Spleen (tissue), 11 donors: Measurements from ENCODE around the gene IL18R1. TPM values are rescaled to one million over a fixed set of nuclear protein-coding genes. Genes with fewer than 3 reads are reported as not detected.

Source experiments
- DNase-seq: peaks from one replicate; pipeline ENCODE4 v3.0.0-alpha.2; 2020
- H3K27ac ChIP-seq, 8 donors: fragments of 200-600 bp; sonication (generic) in 7 of 8; 1 replicate in 4 of 8; 2 replicates in 4 of 8; pipeline versions ENCODE4 v1.5.0 to v1.8.0; 2016 to 2021; ENCODE audit warnings: inconsistent platforms in 4 of 8, mild to moderate bottlenecking in 4 of 8, moderate library complexity in 1 of 8
- H3K27me3 ChIP-seq, 7 donors: fragments of 200-600 bp; sonication (generic) in 6 of 7; replicated peaks in 1 of 7; 1 replicate in 4 of 7; 2 replicates in 3 of 7; pipeline versions ENCODE4 v1.5.0 to v1.8.0; 2016 to 2021; ENCODE audit warnings: inconsistent platforms in 3 of 7, mild to moderate bottlenecking in 1 of 7
- H3K36me3 ChIP-seq, 6 donors: fragments of 200-600 bp; sonication (generic) in 5 of 6; 1 replicate in 4 of 6; 2 replicates in 2 of 6; pipeline versions ENCODE4 v1.5.0 to v1.8.0; 2016 to 2021; ENCODE audit warnings: inconsistent platforms in 2 of 6
- H3K4me1 ChIP-seq, 6 donors: fragments of 200-600 bp; sonication (generic) in 5 of 6; 1 replicate in 3 of 6; 2 replicates in 3 of 6; pipeline versions ENCODE4 v1.5.0 to v1.8.0; 2016 to 2021; ENCODE audit warnings: inconsistent platforms in 3 of 6
- H3K4me3 ChIP-seq, 8 donors: fragments of 200-600 bp; sonication (generic) in 7 of 8; 1 replicate in 4 of 8; 2 replicates in 4 of 8; pipeline versions ENCODE4 v1.5.0 to v1.8.0; 2016 to 2021; ENCODE audit warnings: inconsistent platforms in 4 of 8, mild to moderate bottlenecking in 4 of 8, moderate library complexity in 2 of 8
- H3K9me3 ChIP-seq, 8 donors: fragments of 200-600 bp; sonication (generic) in 7 of 8; 1 replicate in 4 of 8; 2 replicates in 4 of 8; pipeline versions ENCODE4 v1.5.0 to v1.8.0; 2016 to 2021; ENCODE audit warnings: inconsistent platforms in 4 of 8
- POLR2A ChIP-seq, 3 donors: fragments of 450-650 bp; IDR thresholded peaks; one replicate each; pipeline ENCODE4 v1.5.1; 2017; ENCODE audit warnings: antibody characterized with exemption in 3 of 3, mild to moderate bottlenecking in 1 of 3
- POLR2AphosphoS5 ChIP-seq, 3 donors: sonication (generic); formaldehyde crosslinking; IDR thresholded peaks; one replicate each; pipeline ENCODE4 v1.5.1; 2017; ENCODE audit warnings: antibody characterized with exemption in 3 of 3
- WGBS, 5 donors: extraction: QIAGEN DNeasy Blood & Tissue Kit in 3 of 5; methylation state at CpG; one replicate each; pipeline versions ENCODE4 v1.1.5 to v1.1.7; 2013 to 2018; 5-methylcytosine and 5-hydroxymethylcytosine counted together
- intact Hi-C: fragments of 100-400 bp; cut with DNase I; formaldehyde crosslinking; loops from one replicate; pipeline ENCODE4 v1.15.0; 2023; ENCODE audit warnings: low total_unique reads
- microRNA-seq, 3 donors: library from miRNA; unstranded; fragments of <30 nt; microRNA quantifications; one replicate each; pipeline versions ENCODE4 to v1.1.0, GENCODE V29; 2019 to 2020
- polyA plus RNA-seq, 3 donors: library from polyadenylated mRNA; stranded (reverse); fragments of 200-250 nt; gene quantifications; one replicate each; pipeline ENCODE4 v1.2.1, GENCODE V29; 2013
- small RNA-seq, 4 donors: library from RNA; depleted of rRNA; stranded (forward); fragments of <200 nt; gene quantifications; one replicate each; pipeline ENCODE3, GENCODE V24; 2016
- total RNA-seq, 7 donors: library from RNA; depleted of rRNA in 3 of 7; stranded (reverse); fragments of >200 nt in 3 of 7; fragmentation: NEBNext Ultra II Directional in 4 of 7; extraction: Animal tissue kit (Norgen Biotek cat#: 25700) in 4 of 7; gene quantifications; one replicate each; pipeline versions ENCODE4 v1.1.0 to v1.2.1, GENCODE V29; 2016 to 2021
- TF ChIP-seq, protein P1 (sequence below), 11 experiments: fragments of 200-600 bp in 7 of 11; fragments of 450-650 bp in 4 of 11; sonication (generic) in 4 of 11; IDR thresholded peaks in 8 of 11; conservative IDR thresholded peaks in 3 of 11; 1 replicate in 7 of 11; 2 replicates in 4 of 11; pipeline versions ENCODE4 v1.4.0 to v1.8.0; 2016 to 2021; ENCODE audit warnings: antibody characterized with exemption in 11 of 11, inconsistent platforms in 4 of 11, mild to moderate bottlenecking in 1 of 11
- donor health status: healthy with polysubstance abuse.
- donor health status: DM: no; HTN: no; CAD: no; lungs with moderate emphysema.
- donor health status: DM: no; HTN: no; CAD: no.
- donor health status: Bipolar disorder and iron deficiency.
- donor health status: healthy.
- donor health status: DM: no; HTN: no; CAD: no.
- donor health status: DM: yes; HTN: yes; CAD: no.

The IL18R1 gene
- total and polyA plus RNA-seq, 10 donors: 2.2 to 97.6 (median 21.5) TPM

DNA sequence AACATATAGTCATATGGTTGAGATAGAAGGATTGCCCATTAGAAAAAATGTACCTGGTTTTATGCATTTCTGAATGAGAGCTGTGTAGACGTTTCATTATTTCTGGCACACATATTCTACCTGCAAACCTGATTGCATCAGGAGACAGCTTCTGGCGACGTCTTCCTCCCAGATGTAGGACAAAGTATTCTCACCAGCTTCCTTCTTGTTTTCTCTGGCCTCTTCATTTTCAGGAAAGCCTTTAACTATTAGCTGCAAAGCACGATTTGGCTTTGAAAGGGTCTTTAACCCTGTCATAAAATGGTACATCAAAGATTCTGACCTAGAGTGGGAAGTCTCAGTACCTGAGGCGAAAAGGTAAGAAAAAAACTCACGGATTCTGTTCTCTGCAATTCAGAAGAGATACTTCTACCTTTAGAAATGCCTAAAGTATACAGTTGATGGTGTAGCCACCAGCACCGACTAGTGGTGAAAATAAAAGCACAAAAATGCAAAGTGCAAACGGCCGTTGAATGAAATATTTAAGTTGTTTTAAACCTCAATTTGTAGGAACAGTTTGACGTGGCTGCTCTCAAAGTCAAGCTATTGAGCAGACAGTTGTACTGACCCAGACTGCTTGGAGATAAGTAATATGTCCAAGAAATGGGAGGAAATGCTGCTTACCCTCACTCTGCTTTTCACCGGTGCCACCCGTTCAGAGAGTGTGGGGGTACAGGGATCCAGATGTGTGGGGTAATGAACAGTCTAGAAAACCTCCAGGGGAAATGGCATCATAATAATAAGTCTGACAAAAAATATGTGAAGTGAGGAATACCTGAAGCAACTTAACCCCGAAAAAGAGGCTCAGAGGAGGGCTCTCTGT, 87.6 kb downstream of the IL18R1 start:
- Histone ChIP-seq H3K4me1 (peaks cover 0 to 30% (median 6%) of the 10 kb centered on the region in 6 donors), H3K27ac (peak overlapping the region in 7 of 8 donors; percentile 23 to 84 (median 54)), H3K27me3 (no peaks in the 10 kb centered on the region), H3K36me3 (peaks cover 0 to 58% (median 0%) of the 10 kb centered on the region in 6 donors), H3K4me3 (no peak overlapping the region), H3K9me3 (no peaks in the 10 kb centered on the region)
- 21 to 26% (median 23%) methylated on average over 13 of the region's 13 CpGs for WGBS, 5 donors
- no peak for DNase-seq
- intact Hi-C loops: loop anchor here (2.0 to 10.0 kb wide), 2 partner anchors 190 to 438 kb away; no protein-coding TSS in a partner anchor
- TF ChIP-seq POLR2AphosphoS5 (IDR thresholded peaks at IDR 0.05) (peak in 1 of 3 donors; percentile 69), POLR2A (IDR thresholded peaks at IDR 0.05) (no peak)
- TF ChIP-seq, protein P1, sequence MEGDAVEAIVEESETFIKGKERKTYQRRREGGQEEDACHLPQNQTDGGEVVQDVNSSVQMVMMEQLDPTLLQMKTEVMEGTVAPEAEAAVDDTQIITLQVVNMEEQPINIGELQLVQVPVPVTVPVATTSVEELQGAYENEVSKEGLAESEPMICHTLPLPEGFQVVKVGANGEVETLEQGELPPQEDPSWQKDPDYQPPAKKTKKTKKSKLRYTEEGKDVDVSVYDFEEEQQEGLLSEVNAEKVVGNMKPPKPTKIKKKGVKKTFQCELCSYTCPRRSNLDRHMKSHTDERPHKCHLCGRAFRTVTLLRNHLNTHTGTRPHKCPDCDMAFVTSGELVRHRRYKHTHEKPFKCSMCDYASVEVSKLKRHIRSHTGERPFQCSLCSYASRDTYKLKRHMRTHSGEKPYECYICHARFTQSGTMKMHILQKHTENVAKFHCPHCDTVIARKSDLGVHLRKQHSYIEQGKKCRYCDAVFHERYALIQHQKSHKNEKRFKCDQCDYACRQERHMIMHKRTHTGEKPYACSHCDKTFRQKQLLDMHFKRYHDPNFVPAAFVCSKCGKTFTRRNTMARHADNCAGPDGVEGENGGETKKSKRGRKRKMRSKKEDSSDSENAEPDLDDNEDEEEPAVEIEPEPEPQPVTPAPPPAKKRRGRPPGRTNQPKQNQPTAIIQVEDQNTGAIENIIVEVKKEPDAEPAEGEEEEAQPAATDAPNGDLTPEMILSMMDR (IDR thresholded peaks at IDR 0.05 in 8 of 11, conservative IDR thresholded peaks at IDR 0.05 in 3 of 11): peak; percentile 47 to 85 (median 77)

DNA sequence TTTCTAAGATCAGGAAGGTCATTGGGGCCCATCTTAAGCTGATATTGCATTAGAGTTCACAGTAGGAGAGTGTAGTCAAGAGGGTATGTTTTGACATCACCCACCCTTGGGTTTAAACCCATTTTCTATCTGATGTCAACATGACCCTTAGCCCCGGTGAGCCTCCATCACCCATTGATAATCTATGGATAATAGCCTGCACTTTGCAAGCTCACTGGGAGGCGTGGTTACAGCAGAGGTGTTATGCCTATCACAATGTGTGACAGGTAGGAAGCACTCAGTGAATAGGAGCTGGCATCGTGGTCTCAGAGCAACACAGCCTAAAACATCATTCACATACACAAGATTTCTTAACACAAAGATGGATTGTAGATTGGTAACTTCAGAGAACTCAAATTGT, 88.6 kb downstream of the IL18R1 start:
- Histone ChIP-seq H3K4me1 (peaks cover 0 to 24% (median 6%) of the 10 kb centered on the region in 6 donors), H3K9me3 (no peaks in the 10 kb centered on the region), H3K27ac (peak overlapping the region in 2 of 8 donors; percentile 78 to 84), H3K4me3 (no peak overlapping the region), H3K36me3 (peaks cover 0 to 68% (median 0%) of the 10 kb centered on the region in 6 donors), H3K27me3 (no peaks in the 10 kb centered on the region)
- TF ChIP-seq POLR2A (IDR thresholded peaks at IDR 0.05): no peak
- TF ChIP-seq POLR2AphosphoS5 (IDR thresholded peaks at IDR 0.05): no peak
- TF ChIP-seq, protein P1 (IDR thresholded peaks at IDR 0.05 in 8 of 11, conservative IDR thresholded peaks at IDR 0.05 in 3 of 11): no peak
- DNase-seq: no peak
- intact Hi-C loops: loop anchor here (10.0 kb wide), 1 partner anchor 439 kb away; no protein-coding TSS in a partner anchor
- 85 to 100% (median 90%) methylated on average over 2 to 3 of the region's 3 CpGs for WGBS, 5 donors

DNA sequence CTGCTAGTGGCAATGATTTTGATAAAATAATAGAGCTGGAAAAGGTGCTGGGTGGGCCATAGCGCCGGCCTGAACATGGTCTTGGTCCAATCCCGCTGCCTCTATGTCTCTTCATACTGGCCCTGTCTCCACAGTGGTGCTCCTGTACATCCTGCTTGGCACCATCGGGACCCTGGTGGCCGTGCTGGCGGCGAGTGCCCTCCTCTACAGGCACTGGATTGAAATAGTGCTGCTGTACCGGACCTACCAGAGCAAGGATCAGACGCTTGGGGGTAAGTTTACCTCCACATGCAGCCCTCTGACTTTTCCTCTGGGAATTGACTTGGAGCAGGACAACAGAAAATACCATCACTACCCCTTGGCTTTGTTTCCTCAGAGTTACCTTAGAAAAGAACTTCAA, 91.3 kb downstream of the IL18R1 start:
- DNase-seq: no peak
- H3K4me1 ChIP-seq: peaks cover 0 to 26% (median 6%) of the 10 kb centered on the region in 6 donors
- 87 to 95% (median 94%) methylated on average over 9 of the region's 9 CpGs for WGBS, 5 donors
- no peak for TF ChIP-seq POLR2AphosphoS5 (IDR thresholded peaks at IDR 0.05)
- TF ChIP-seq, protein P1 (IDR thresholded peaks at IDR 0.05 in 8 of 11, conservative IDR thresholded peaks at IDR 0.05 in 3 of 11): no peak
- no peak for TF ChIP-seq POLR2A (IDR thresholded peaks at IDR 0.05)
- peaks cover 0 to 85% (median 0%) of the 10 kb centered on the region in 6 donors for H3K36me3 ChIP-seq
- intact Hi-C loops: loop anchor here (5.0 to 10.0 kb wide), 2 partner anchors 442 to 1030 kb away; no protein-coding TSS in a partner anchor
- H3K27ac ChIP-seq: no peak overlapping the region
- no peaks in the 10 kb centered on the region for H3K27me3 ChIP-seq
- no peak overlapping the region for H3K4me3 ChIP-seq
- H3K9me3 ChIP-seq: no peaks in the 10 kb centered on the region

Small RNA genes within 50 kb of the gene (microRNA-seq; reads per million reads assigned to microRNA genes)
- 4.5 to 16.1 (median 8.7) reads per million in 3 donors for gene MIR4772

Small RNA genes within 50 kb of the gene (small RNA-seq; reads per million reads assigned to genes)
- 0 to 1.1 (median 0.31) reads per million in 4 donors for gene MIR4772

Other genes with a start within 250 kb of the IL18R1 start
- gene IL1R1, start 213.1 kb upstream of the IL18R1 start, total RNA-seq: 100 to 1,000 TPM in 1 of 7 donors, 10 to 100 TPM in 6; 66.9 to 163 (median 80.8) TPM
- 10 to 100 TPM in 2 of 3 donors, 1 to 10 TPM in 1; 7.6 to 17.0 (median 14.3) TPM for gene IL1R1, start 213.1 kb upstream of the IL18R1 start, polyA plus RNA-seq
- gene IL1RL2, start 168.8 kb upstream of the IL18R1 start, total RNA-seq: under 1 TPM in 3 of 7 donors, not detected in 4; 0.13 to 0.49 (median 0.23) TPM
- under 1 TPM; 0.05 to 0.13 (median 0.06) TPM for gene IL1RL2, start 168.8 kb upstream of the IL18R1 start, polyA plus RNA-seq
- 10 to 100 TPM in 1 of 7 donors, 1 to 10 TPM in 5, under 1 TPM in 1; 0.57 to 19.6 (median 2.2) TPM for gene IL1RL1, start 44.2 kb upstream of the IL18R1 start, total RNA-seq
- under 1 TPM; 0.11 to 0.56 (median 0.16) TPM for gene IL1RL1, start 44.2 kb upstream of the IL18R1 start, polyA plus RNA-seq
- 100 to 1,000 TPM in 2 of 7 donors, 10 to 100 TPM in 5; 15.5 to 145 (median 35.4) TPM for gene IL18RAP, start 67.4 kb downstream of the IL18R1 start, total RNA-seq
- 1 to 10 TPM; 1.5 to 8.0 (median 4.8) TPM for gene IL18RAP, start 67.4 kb downstream of the IL18R1 start, polyA plus RNA-seq
- under 1 TPM in 1 of 7 donors, not detected in 6; 0.10 TPM for gene SLC9A4, start 117.4 kb downstream of the IL18R1 start, total RNA-seq
- gene SLC9A4, start 117.4 kb downstream of the IL18R1 start, polyA plus RNA-seq: not detected